Keratinocyte (primary cell): ENCODE results near the gene NOD1.

Experiments used
- EZH2 ChIP-seq: IDR thresholded peaks from one replicate; pipeline ENCODE4 v1.6.1; 2012; ENCODE audit warnings: inconsistent platforms, mild to moderate bottlenecking, low read length, moderate library complexity
- TF ChIP-seq, protein P1 (sequence below), 3 experiments: IDR thresholded peaks in 1 of 3; conservative IDR thresholded peaks in 1 of 3; optimal IDR thresholded peaks in 1 of 3; 2 replicates in 2 of 3; 3 replicates in 1 of 3; pipeline versions ENCODE3 to v1.5.1; 2011; ENCODE audit warnings: low read length in 3 of 3, mild to moderate bottlenecking in 3 of 3, moderate library complexity in 2 of 3, control low read depth in 1 of 3, inconsistent platforms in 1 of 3; ENCODE audit not compliant: insufficient read depth in 2 of 3; ENCODE audit errors: extremely low read depth in 1 of 3

DNA sequence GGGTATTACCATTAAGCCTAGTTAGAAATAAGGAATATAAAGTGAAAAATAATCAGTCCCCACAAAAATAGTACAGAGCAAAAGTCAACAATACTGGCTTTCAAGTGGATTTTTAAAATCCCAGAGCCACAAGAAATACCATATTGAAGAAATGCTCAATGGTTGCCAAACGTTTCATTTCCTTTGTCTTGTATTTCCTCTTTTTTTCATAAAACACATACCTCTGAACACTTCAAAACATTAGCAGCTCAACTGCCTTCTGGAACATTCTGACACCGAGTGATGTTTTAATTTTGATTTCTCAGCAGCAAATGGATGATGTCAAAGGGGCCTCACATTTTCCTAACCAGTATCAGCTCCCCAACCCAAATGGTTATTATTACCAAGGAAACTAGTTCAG is 10.5 kb downstream of the NOD1 start:
- TF ChIP-seq, protein P1, sequence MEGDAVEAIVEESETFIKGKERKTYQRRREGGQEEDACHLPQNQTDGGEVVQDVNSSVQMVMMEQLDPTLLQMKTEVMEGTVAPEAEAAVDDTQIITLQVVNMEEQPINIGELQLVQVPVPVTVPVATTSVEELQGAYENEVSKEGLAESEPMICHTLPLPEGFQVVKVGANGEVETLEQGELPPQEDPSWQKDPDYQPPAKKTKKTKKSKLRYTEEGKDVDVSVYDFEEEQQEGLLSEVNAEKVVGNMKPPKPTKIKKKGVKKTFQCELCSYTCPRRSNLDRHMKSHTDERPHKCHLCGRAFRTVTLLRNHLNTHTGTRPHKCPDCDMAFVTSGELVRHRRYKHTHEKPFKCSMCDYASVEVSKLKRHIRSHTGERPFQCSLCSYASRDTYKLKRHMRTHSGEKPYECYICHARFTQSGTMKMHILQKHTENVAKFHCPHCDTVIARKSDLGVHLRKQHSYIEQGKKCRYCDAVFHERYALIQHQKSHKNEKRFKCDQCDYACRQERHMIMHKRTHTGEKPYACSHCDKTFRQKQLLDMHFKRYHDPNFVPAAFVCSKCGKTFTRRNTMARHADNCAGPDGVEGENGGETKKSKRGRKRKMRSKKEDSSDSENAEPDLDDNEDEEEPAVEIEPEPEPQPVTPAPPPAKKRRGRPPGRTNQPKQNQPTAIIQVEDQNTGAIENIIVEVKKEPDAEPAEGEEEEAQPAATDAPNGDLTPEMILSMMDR (optimal IDR thresholded peaks at IDR 0.05 in 1 of 3, IDR thresholded peaks at IDR 0.05 in 1 of 3, conservative IDR thresholded peaks at IDR 0.05 in 1 of 3; ENCODE audit: extremely low read depth in 1 of 3, insufficient read depth in 2 of 3, low read length in 3 of 3): no peak
- no peak for TF ChIP-seq EZH2
